K562 (cell line): Measurements from ENCODE around the gene ADIPOR1. TPM values are rescaled to one million over a fixed set of nuclear protein-coding genes. Genes with fewer than 3 reads are reported as not detected.
"Not testable (repeated sequence)": the region's sequence is repeated elsewhere in the genome, so short reads cannot be mapped to it uniquely, and the experiment has no call there.

Experiments used
- ATAC-seq: fragments of 200-7000 bp; cut with Tn5 transposase; 3 replicates; pipeline ENCODE4 v1.9.1; 2020; ENCODE audit warnings: moderate library complexity
- BruUV-seq: library from RNA; stranded (reverse); fragments of 400-500 nt; replicated peaks from 2 replicates; lab custom pipeline; 2021; lab: Mats Ljungman, UMichigan
- CTCF ChIA-PET: fragments of 300-600 bp; formaldehyde crosslinking; extraction: SDS; loops from one replicate; lab custom pipeline; 2021; ENCODE audit warnings: low intra/inter-chr PET ratio; lab: Yijun Ruan, JAX
- POLR2A ChIA-PET: fragments of 300-600, 350-650 bp; sonication (Branson Sonifier 250); formaldehyde crosslinking; extraction: SDS; loops from one replicate; lab custom pipeline; 2021; ENCODE audit warnings: antibody characterized with exemption, inconsistent platforms; lab: Yijun Ruan, JAX
- DNase-seq, 4 experiments: peaks; one replicate each; pipeline versions ENCODE4 v3.0.0 to v3.0.0-alpha.2; 2011 to 2018; ENCODE audit warnings: low spot score in 3 of 4, mixed read lengths in 3 of 4; ENCODE audit errors: extremely low read depth in 1 of 4
- FAIRE-seq: peaks from 2 replicates; lab custom pipeline; 2011; peaks lifted over from hg19 to GRCh38; lab: Jason Lieb, UNC
- H2AFZ ChIP-seq: 2 replicates; pipeline ENCODE4 v1.6.0; 2011; ENCODE audit warnings: low read depth, low read length, control low read depth, inconsistent platforms
- H3K27ac ChIP-seq: fragments of 200-600 bp; 3 replicates; pipeline ENCODE4 v1.8.0; 2011; ENCODE audit warnings: low read depth, mild to moderate bottlenecking, control low read depth, inconsistent platforms, low read length, moderate library complexity, mixed read lengths; ENCODE audit errors: extremely low read depth
- H3K27me3 ChIP-seq, 2 experiments: fragments of 300-600 bp in 1 of 2; 2 replicates in 1 of 2; 3 replicates in 1 of 2; pipeline versions ENCODE4 v1.6.0 to v1.8.0; 2011; ENCODE audit warnings: inconsistent platforms in 2 of 2, low read length in 2 of 2, mild to moderate bottlenecking in 1 of 2, mixed read lengths in 1 of 2, moderate library complexity in 1 of 2; ENCODE audit not compliant: control insufficient read depth in 2 of 2, insufficient read depth in 2 of 2
- H3K36me3 ChIP-seq: fragments of 300-600 bp; 3 replicates; pipeline ENCODE4 v1.8.0; 2011; ENCODE audit warnings: mild to moderate bottlenecking, low read length, inconsistent platforms; ENCODE audit not compliant: control insufficient read depth, insufficient read depth
- H3K4me1 ChIP-seq, 2 experiments: fragments of 200-600 bp in 1 of 2; replicated peaks in 1 of 2; 2 replicates in 1 of 2; 3 replicates in 1 of 2; pipeline versions ENCODE4 v1.5.1 to v1.8.0; 2011; ENCODE audit warnings: inconsistent platforms in 2 of 2, low read length in 2 of 2, mild to moderate bottlenecking in 1 of 2, mixed read lengths in 1 of 2, moderate library complexity in 1 of 2; ENCODE audit not compliant: control insufficient read depth in 2 of 2, insufficient read depth in 2 of 2
- H3K4me2 ChIP-seq: 2 replicates; pipeline ENCODE4 v1.6.1; 2011; ENCODE audit warnings: low read length, control low read depth, inconsistent platforms, mixed read lengths; ENCODE audit not compliant: insufficient read depth
- H3K4me3 ChIP-seq: fragments of 200-600 bp; sonication (generic), shearing (Covaris generic); 2 replicates; pipeline ENCODE4 v1.5.1; 2016; ENCODE audit warnings: control low read depth, inconsistent platforms
- H3K79me2 ChIP-seq: fragments of 200-600 bp; 3 replicates; pipeline ENCODE4 v1.8.0; 2011; ENCODE audit warnings: low read length, inconsistent platforms; ENCODE audit not compliant: control insufficient read depth, insufficient read depth
- H3K9ac ChIP-seq, 2 experiments: 2 replicates each; pipeline versions ENCODE4 v1.6.0 to v1.6.1; 2011; ENCODE audit warnings: low read depth in 2 of 2, low read length in 2 of 2, control low read depth in 1 of 2, inconsistent platforms in 1 of 2, mild to moderate bottlenecking in 1 of 2, mixed read lengths in 1 of 2; ENCODE audit not compliant: insufficient read depth in 1 of 2
- H3K9me1 ChIP-seq: one replicate; pipeline ENCODE4 v1.6.0; 2011; ENCODE audit warnings: inconsistent platforms, mild to moderate bottlenecking, low read length, moderate library complexity; ENCODE audit not compliant: control insufficient read depth, insufficient read depth
- H3K9me3 ChIP-seq: replicated peaks from 2 replicates; pipeline ENCODE4 v1.5.1; 2011; ENCODE audit warnings: low read depth, low read length, inconsistent platforms; ENCODE audit not compliant: control insufficient read depth, insufficient read depth
- H4K20me1 ChIP-seq: replicated peaks from 2 replicates; pipeline ENCODE4 v1.6.1; 2011; ENCODE audit warnings: low read length, inconsistent platforms, mixed read lengths; ENCODE audit not compliant: control insufficient read depth, insufficient read depth
- ARID3A ChIP-seq: IDR thresholded peaks from 2 replicates; pipeline ENCODE4 v1.6.1; 2012; ENCODE audit warnings: low read depth, low read length, improper control_type of control experiment, borderline replicate concordance
- CCNT2 ChIP-seq: IDR thresholded peaks from 2 replicates; pipeline ENCODE4 v1.6.1; 2011; ENCODE audit warnings: borderline replicate concordance, low read depth, mild to moderate bottlenecking, moderate library complexity, mixed read lengths, low read length; ENCODE audit not compliant: insufficient read length; ENCODE audit errors: extremely low read depth
- HMG20A ChIP-seq: fragments of 450-650 bp; formaldehyde crosslinking; conservative IDR thresholded peaks from 2 replicates; pipeline ENCODE4 v1.4.0; 2020; ENCODE audit warnings: mild to moderate bottlenecking, mixed read lengths
- NFE2L1 ChIP-seq: fragments of 450-650 bp; IDR thresholded peaks from 2 replicates; pipeline ENCODE4 v1.6.1; 2016; ENCODE audit warnings: missing genetic modification characterization, low read depth, mild to moderate bottlenecking, missing compliant biosample characterization, moderate library complexity, borderline replicate concordance
- SIN3A ChIP-seq, 2 experiments: fragments of 150-350 bp in 1 of 2; IDR thresholded peaks; 2 replicates each; pipeline ENCODE4 v1.6.1; 2011 to 2016; ENCODE audit warnings: borderline replicate concordance in 2 of 2, low read depth in 2 of 2, low read length in 2 of 2, mild to moderate bottlenecking in 2 of 2, moderate library complexity in 2 of 2; ENCODE audit not compliant: control insufficient read depth in 1 of 2
- SMAD2 ChIP-seq: fragments of 150-350 bp; IDR thresholded peaks from 2 replicates; pipeline ENCODE4 v1.6.1; 2014; ENCODE audit warnings: low read depth, mild to moderate bottlenecking, low read length
- SMC3 ChIP-seq: conservative IDR thresholded peaks from 2 replicates; pipeline ENCODE4 v1.6.1; 2011; ENCODE audit warnings: low read depth, low read length, improper control_type of control experiment; ENCODE audit not compliant: insufficient read depth
- YBX1 ChIP-seq: fragments of 450-650 bp; IDR thresholded peaks from 2 replicates; pipeline ENCODE4 v1.7.1; 2016; ENCODE audit warnings: mild to moderate bottlenecking
- ZNF324 ChIP-seq: fragments of 250-450 bp; sonication (Bioruptor Pico); IDR thresholded peaks from 2 replicates; pipeline ENCODE4 v1.4.0; 2020; ENCODE audit warnings: mild to moderate bottlenecking
- ZNF639 ChIP-seq, 2 experiments: fragments of 200-800 bp in 1 of 2; sonication (Bioruptor generic) in 1 of 2; sonication (generic) in 1 of 2; formaldehyde crosslinking in 1 of 2; IDR thresholded peaks in 1 of 2; conservative IDR thresholded peaks in 1 of 2; 2 replicates each; pipeline versions ENCODE4 v1.5.0 to v1.6.1; 2016 to 2020; ENCODE audit warnings: missing compliant biosample characterization in 1 of 2, missing genetic modification characterization in 1 of 2, missing genetic modification reagents in 1 of 2
- WGBS: fragments of 100-300 bp; shearing (Covaris generic); methylation state at CpG from one replicate; pipeline ENCODE4 v1.1.6; 2016; ENCODE audit warnings: low coverage, mixed read lengths; ENCODE audit not compliant: insufficient coverage; ENCODE audit errors: missing lambda C conversion rate; 5-methylcytosine and 5-hydroxymethylcytosine counted together
- in situ Hi-C: fragments of 300-500 bp; cut with MboI; formaldehyde crosslinking; loops from 4 replicates; pipeline ENCODE4 v1.15.0; 2018; ENCODE audit warnings: inconsistent platforms, mixed read lengths
- intact Hi-C: fragments of 100-400 bp; cut with micrococcal nuclease; formaldehyde crosslinking; loops from 2 replicates; pipeline ENCODE4 v1.14.2; 2022
- polyA plus RNA-seq, 8 experiments: library from polyadenylated mRNA; depleted of rRNA in 4 of 8; stranded (reverse) in 5 of 8; unstranded in 3 of 8; fragments of >200 nt; fragmentation: Nextera tagmentation in 2 of 8; fragmentation: Illumina TruSeq in 1 of 8; extraction: Ambion mirVana in 2 of 8; extraction: Trizol in 1 of 8; gene quantifications; 2 replicates each; pipeline versions ENCODE4 v1.2.1 to v1.2.3, GENCODE V29; 2011 to 2014; ENCODE audit warnings: inconsistent platforms in 1 of 8, missing spikeins in 1 of 8
- total RNA-seq, 7 experiments: library from RNA; depleted of rRNA in 6 of 7; stranded (reverse); fragments of >200 nt in 6 of 7; fragmentation: Illumina TruSeq in 2 of 7; extraction: Trizol in 2 of 7; gene quantifications; 2 replicates each; pipeline versions ENCODE4 v1.2.1 to v1.2.3, GENCODE V29; 2011 to 2021; ENCODE audit warnings: low replicate concordance in 1 of 7

The ADIPOR1 gene
- total and polyA plus RNA-seq, 9 of the 15 experiments (the other 6 are each of a cell fraction or from before 2014, with no cell fraction given): 29.0 to 217 (median 100) TPM

GRCh38 chr1:202915146-202915545, 43.0 kb downstream of the ADIPOR1 start:
- H4K20me1 ChIP-seq: no peaks in the 10 kb centered on the region
- intact Hi-C loops: no loop called here
- no peak for DNase-seq
- peaks cover 85% of the 10 kb centered on the region for H3K36me3 ChIP-seq
- H3K9ac ChIP-seq: no peak overlapping the region
- POLR2A ChIA-PET: interaction anchor here (1.5 kb wide), 1 partner anchor 9 kb away, joined by 4 read pairs; no protein-coding TSS in a partner anchor
- no peak overlapping the region for H3K4me3 ChIP-seq
- in situ Hi-C loops: no loop called here
- ATAC-seq: no peak
- no peaks in the 10 kb centered on the region for H3K79me2 ChIP-seq
- TF ChIP-seq NFE2L1 (tag): no peak
- no peak for TF ChIP-seq HMG20A
- no peak for TF ChIP-seq SMAD2
- TF ChIP-seq CCNT2: no peak
- no peak for TF ChIP-seq SIN3A (IDR thresholded peaks at IDR 0.05; ENCODE audit: borderline replicate concordance in 2 of 2, control insufficient read depth in 1 of 2, low read depth in 2 of 2, low read length in 2 of 2)
- no peak for TF ChIP-seq YBX1
- TF ChIP-seq ARID3A: no peak
- TF ChIP-seq ZNF324 (CRISPR knock-in tag): no peak
- no peak for TF ChIP-seq SMC3
- no peak for TF ChIP-seq ZNF639 (CRISPR knock-in tag; conservative IDR thresholded peaks at IDR 0.05 in 1 of 2, IDR thresholded peaks at IDR 0.05 in 1 of 2)
- FAIRE-seq: no peak
- no peak overlapping the region for H3K27ac ChIP-seq
- H3K9me1 ChIP-seq: no peaks in the 10 kb centered on the region
- no peaks in the 10 kb centered on the region for H3K4me1 ChIP-seq
- CTCF ChIA-PET: interaction anchor here (0.6 kb wide), 1 partner anchor 38 kb away, joined by 4 read pairs; no protein-coding TSS in a partner anchor
- H2AFZ ChIP-seq: no peak overlapping the region
- no peak overlapping the region for H3K4me2 ChIP-seq
- BruUV-seq: no TSS peak
- H3K9me3 ChIP-seq: no peaks in the 10 kb centered on the region
- no peaks in the 10 kb centered on the region for H3K27me3 ChIP-seq

- H3K4me2 ChIP-seq, intact Hi-C loops, H3K27ac ChIP-seq, H3K9me1 ChIP-seq, H3K4me1 ChIP-seq, CTCF ChIA-PET, FAIRE-seq, H2AFZ ChIP-seq, POLR2A ChIA-PET, ATAC-seq, H3K79me2 ChIP-seq, DNase-seq, H4K20me1 ChIP-seq, in situ Hi-C loops, H3K4me3 ChIP-seq, H3K27me3 ChIP-seq, H3K9ac ChIP-seq, BruUV-seq, H3K9me3 ChIP-seq: not testable (repeated sequence)
- WGBS: 90% methylated on average over 4 of the region's 4 CpGs
- peaks cover 88% of the 10 kb centered on the region for H3K36me3 ChIP-seq
Measured at GRCh38 chr1:202912476-202912875, 45.6 kb downstream of the ADIPOR1 start.
